SU-DHL-6 (cell line): Measurements from ENCODE around the gene TEX36.

ENCODE experiments used
- EZH2phosphoT487 ChIP-seq: fragments of 200-600 bp; sonication (generic), shearing (Covaris generic); conservative IDR thresholded peaks from 2 replicates; pipeline ENCODE4 v1.6.1; 2018; ENCODE audit warnings: mild to moderate bottlenecking, antibody characterized with exemption, low read length, moderate library complexity, mixed read lengths
- TF ChIP-seq, protein P1 (sequence below): fragments of 200-600 bp; sonication (generic); IDR thresholded peaks from one replicate; pipeline ENCODE4 v1.5.1; 2017; ENCODE audit warnings: antibody characterized with exemption, mild to moderate bottlenecking, low read length, moderate library complexity; ENCODE audit not compliant: insufficient read depth, poor library complexity, severe bottlenecking

DNA sequence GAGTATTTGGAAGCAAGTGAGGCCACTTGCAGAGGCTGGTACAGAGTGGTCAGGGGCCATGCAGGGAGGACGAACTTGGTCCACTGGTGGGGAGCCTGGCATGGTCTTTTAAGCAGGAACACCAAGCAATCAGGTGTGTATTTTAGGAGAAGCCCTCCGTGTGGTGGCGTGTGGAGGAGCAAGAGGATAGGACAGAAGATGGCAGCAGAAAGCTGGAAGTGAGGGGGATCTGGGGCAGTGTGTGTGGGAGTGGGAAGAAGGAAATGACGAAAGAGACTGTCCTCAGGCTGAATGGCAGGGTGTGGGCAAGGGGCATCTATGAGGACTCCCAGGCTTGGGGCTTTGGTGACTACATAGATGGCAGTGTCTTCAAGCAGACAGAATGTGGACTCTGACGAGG lies 51.2 kb downstream of the TEX36 start:
- TF ChIP-seq, protein P1, sequence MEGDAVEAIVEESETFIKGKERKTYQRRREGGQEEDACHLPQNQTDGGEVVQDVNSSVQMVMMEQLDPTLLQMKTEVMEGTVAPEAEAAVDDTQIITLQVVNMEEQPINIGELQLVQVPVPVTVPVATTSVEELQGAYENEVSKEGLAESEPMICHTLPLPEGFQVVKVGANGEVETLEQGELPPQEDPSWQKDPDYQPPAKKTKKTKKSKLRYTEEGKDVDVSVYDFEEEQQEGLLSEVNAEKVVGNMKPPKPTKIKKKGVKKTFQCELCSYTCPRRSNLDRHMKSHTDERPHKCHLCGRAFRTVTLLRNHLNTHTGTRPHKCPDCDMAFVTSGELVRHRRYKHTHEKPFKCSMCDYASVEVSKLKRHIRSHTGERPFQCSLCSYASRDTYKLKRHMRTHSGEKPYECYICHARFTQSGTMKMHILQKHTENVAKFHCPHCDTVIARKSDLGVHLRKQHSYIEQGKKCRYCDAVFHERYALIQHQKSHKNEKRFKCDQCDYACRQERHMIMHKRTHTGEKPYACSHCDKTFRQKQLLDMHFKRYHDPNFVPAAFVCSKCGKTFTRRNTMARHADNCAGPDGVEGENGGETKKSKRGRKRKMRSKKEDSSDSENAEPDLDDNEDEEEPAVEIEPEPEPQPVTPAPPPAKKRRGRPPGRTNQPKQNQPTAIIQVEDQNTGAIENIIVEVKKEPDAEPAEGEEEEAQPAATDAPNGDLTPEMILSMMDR = no peak
- no peak for TF ChIP-seq EZH2phosphoT487
